Gastroesophageal sphincter (tissue), 4 donors: Measurements from ENCODE around the gene STAT4. TPM values are rescaled to one million over a fixed set of nuclear protein-coding genes. Genes with fewer than 3 reads are reported as not detected.

Source experiments
- ATAC-seq: fragments of 150-250 bp; one replicate; pipeline ENCODE4 v1.9.1; 2016; ENCODE audit warnings: mild to moderate bottlenecking, moderate library complexity
- H3K27ac ChIP-seq, 4 donors: fragments of 200-600 bp; sonication (generic) in 3 of 4; 1 replicate in 3 of 4; 2 replicates in 1 of 4; pipeline ENCODE4 v1.5.1; 2016 to 2019
- H3K27me3 ChIP-seq: fragments of 200-600 bp; sonication (generic); one replicate; pipeline ENCODE4 v1.5.1; 2019
- H3K36me3 ChIP-seq, 2 donors: fragments of 200-600 bp; sonication (generic); one replicate each; pipeline ENCODE4 v1.5.1; 2019; ENCODE audit warnings: control low read depth in 1 of 2
- H3K4me1 ChIP-seq, 3 donors: fragments of 200-600 bp; sonication (generic); 1 replicate in 2 of 3; 2 replicates in 1 of 3; pipeline ENCODE4 v1.5.1; 2016 to 2019; ENCODE audit warnings: control low read depth in 2 of 3
- H3K4me3 ChIP-seq, 2 donors: fragments of 200-600 bp; sonication (generic); one replicate each; pipeline ENCODE4 v1.5.1; 2019; ENCODE audit warnings: mild to moderate bottlenecking in 1 of 2, moderate library complexity in 1 of 2
- H3K9me3 ChIP-seq, 3 donors: fragments of 200-600 bp; sonication (generic); one replicate each; pipeline ENCODE4 v1.5.1; 2017 to 2019; ENCODE audit warnings: control low read depth in 2 of 3
- CTCF ChIP-seq, 4 experiments: fragments of 200-600 bp in 2 of 4; fragments of 450-650 bp in 2 of 4; sonication (generic) in 1 of 4; IDR thresholded peaks; one replicate each; pipeline ENCODE4 v1.5.1; 2017 to 2019; ENCODE audit warnings: antibody characterized with exemption in 4 of 4, mild to moderate bottlenecking in 2 of 4, moderate library complexity in 2 of 4
- EP300 ChIP-seq: sonication (generic); formaldehyde crosslinking; IDR thresholded peaks from one replicate; pipeline ENCODE4 v1.6.1; 2017; ENCODE audit warnings: antibody characterized with exemption, mild to moderate bottlenecking
- POLR2A ChIP-seq, 2 donors: fragments of 450-650 bp; IDR thresholded peaks; one replicate each; pipeline ENCODE4 v1.6.1; 2017; ENCODE audit warnings: antibody characterized with exemption in 2 of 2, mild to moderate bottlenecking in 2 of 2, moderate library complexity in 1 of 2
- POLR2AphosphoS5 ChIP-seq: sonication (generic); formaldehyde crosslinking; IDR thresholded peaks from one replicate; pipeline ENCODE4 v1.6.1; 2017; ENCODE audit warnings: antibody characterized with exemption
- WGBS, 2 donors: methylation state at CpG; one replicate each; pipeline ENCODE4 v1.1.5; 2018; ENCODE audit warnings: low coverage in 1 of 2; 5-methylcytosine and 5-hydroxymethylcytosine counted together
- total RNA-seq, 4 donors: library from RNA; depleted of rRNA; stranded (reverse); fragments of >200 nt; gene quantifications; one replicate each; pipeline ENCODE4 v1.1.0, GENCODE V29; 2016

The STAT4 gene
- total RNA-seq, 4 donors from 2014 or later: 0.39 to 4.8 (median 1.9) TPM

GRCh38 chr2:190993292-190993643 lies 157.5 kb downstream of the STAT4 start:
- Histone ChIP-seq H3K9me3 (no peaks in the 10 kb centered on the region), H3K4me3 (no peak overlapping the region), H3K4me1 (peaks cover 0 to 16% (median 0%) of the 10 kb centered on the region in 3 donors), H3K36me3 (peaks cover 4 to 100% of the 10 kb centered on the region in 2 donors), H3K27ac (no peak overlapping the region), H3K27me3 (no peaks in the 10 kb centered on the region)
- 91 to 94% methylated on average over 3 to 6 of the region's 6 CpGs for WGBS, 2 donors
- no peak for TF ChIP-seq CTCF (IDR thresholded peaks at IDR 0.05)
- ATAC-seq: no peak

- no peak for ATAC-seq
- no peaks in the 10 kb centered on the region for H3K27me3 ChIP-seq
- WGBS, 2 donors: 73 to 81% methylated on average over 4 to 5 of the region's 6 CpGs
These were observed 160.7 kb downstream of the STAT4 start for GRCh38 chr2:190990132-190990531.

GRCh38 chr2:190988910-190989309 lies 161.9 kb downstream of the STAT4 start:
- peaks cover 0 to 100% of the 10 kb centered on the region in 2 donors for H3K36me3 ChIP-seq
- TF ChIP-seq EP300: no peak
- no peak for TF ChIP-seq CTCF (IDR thresholded peaks at IDR 0.05)
- TF ChIP-seq POLR2AphosphoS5: no peak
- no peak for TF ChIP-seq POLR2A (IDR thresholded peaks at IDR 0.05)
- no peaks in the 10 kb centered on the region for H3K9me3 ChIP-seq
- ATAC-seq: no peak
- no peak overlapping the region for H3K27ac ChIP-seq
- no peak overlapping the region for H3K4me3 ChIP-seq
- H3K4me1 ChIP-seq: no peaks in the 10 kb centered on the region
- no peaks in the 10 kb centered on the region for H3K27me3 ChIP-seq
- WGBS, 2 donors: no CpG with 5 or more reads among the region's 3 CpGs

More at GRCh38 chr2:190990132-190990531, 160.7 kb downstream of the STAT4 start:
- TF ChIP-seq POLR2AphosphoS5 (no peak), CTCF (IDR thresholded peaks at IDR 0.05) (no peak), EP300 (no peak), POLR2A (IDR thresholded peaks at IDR 0.05) (no peak)
- no peaks in the 10 kb centered on the region for H3K9me3 ChIP-seq
- H3K4me1 ChIP-seq: no peaks in the 10 kb centered on the region
- no peak overlapping the region for H3K4me3 ChIP-seq
- peaks cover 0 to 100% of the 10 kb centered on the region in 2 donors for H3K36me3 ChIP-seq
- no peak overlapping the region for H3K27ac ChIP-seq

GRCh38 chr2:190987938-190988337 lies 162.9 kb downstream of the STAT4 start:
- no peaks in the 10 kb centered on the region for H3K9me3 ChIP-seq
- WGBS, 2 donors: 93 to 94% methylated on average over 3 to 5 of the region's 5 CpGs
- no peak overlapping the region for H3K27ac ChIP-seq
- no peak overlapping the region for H3K4me3 ChIP-seq
- H3K4me1 ChIP-seq: no peaks in the 10 kb centered on the region
- peaks cover 4 to 100% of the 10 kb centered on the region in 2 donors for H3K36me3 ChIP-seq
- ATAC-seq: no peak
- no peaks in the 10 kb centered on the region for H3K27me3 ChIP-seq
- TF ChIP-seq POLR2A (IDR thresholded peaks at IDR 0.05) (no peak), CTCF (IDR thresholded peaks at IDR 0.05) (no peak), POLR2AphosphoS5 (no peak)

- no peak for ATAC-seq
- Histone ChIP-seq H3K36me3 (peaks cover 4 to 100% of the 10 kb centered on the region in 2 donors), H3K4me1 (no peaks in the 10 kb centered on the region), H3K9me3 (no peaks in the 10 kb centered on the region), H3K4me3 (no peak overlapping the region), H3K27ac (no peak overlapping the region), H3K27me3 (no peaks in the 10 kb centered on the region)
- WGBS, 2 donors: 86 to 100% methylated on average over 1 of the region's 1 CpG
- TF ChIP-seq POLR2AphosphoS5: no peak
- TF ChIP-seq EP300: no peak
- no peak for TF ChIP-seq POLR2A (IDR thresholded peaks at IDR 0.05)
- TF ChIP-seq CTCF (IDR thresholded peaks at IDR 0.05): no peak
These were observed 163.7 kb downstream of the STAT4 start for GRCh38 chr2:190987116-190987515.
